Measurements from ENCODE around the gene RIPOR1. TPM values are rescaled to one million over a fixed set of nuclear protein-coding genes. Genes with fewer than 3 reads are reported as not detected.
A peak's percentile ranks its signal among the peaks of the same experiment; 100 is the strongest.

Gene RIPOR1
- total RNA-seq, 1 donor from 2014 or later, result 77.0 TPM

DNA sequence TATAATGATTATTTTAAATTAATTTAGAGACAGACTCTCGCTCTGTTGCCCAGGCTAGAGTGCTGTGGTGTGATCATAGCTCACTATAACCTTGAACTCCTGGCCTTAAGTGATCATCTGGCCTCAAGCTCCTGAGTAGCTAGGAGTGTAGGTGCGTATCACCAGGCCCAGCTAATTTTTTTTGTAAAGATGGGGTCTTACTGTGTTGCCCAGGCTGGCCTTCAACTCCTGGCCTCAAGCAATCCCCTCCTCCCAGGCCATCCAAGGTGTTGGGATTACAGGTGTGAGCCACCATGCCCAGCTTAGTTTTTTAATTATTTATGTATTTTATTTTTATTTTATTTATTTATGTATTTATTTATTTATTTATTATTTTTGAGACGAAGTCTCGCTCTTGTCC is 51.6 kb downstream of the RIPOR1 start:
- Mint-ChIP-seq H3K36me3 (ENCODE audit: unreplicated experiment) (peaks cover 9% of the 10 kb centered on the region), H3K27ac (ENCODE audit: unreplicated experiment) (no peak overlapping the region), H3K9me3 (ENCODE audit: unreplicated experiment) (no peaks in the 10 kb centered on the region), H3K27me3 (ENCODE audit: unreplicated experiment) (no peaks in the 10 kb centered on the region), H3K4me3 (ENCODE audit: unreplicated experiment) (no peak overlapping the region), H3K4me1 (ENCODE audit: unreplicated experiment) (peaks cover 5% of the 10 kb centered on the region)
- DNase-seq (ENCODE audit: extremely low spot score, unreplicated experiment), result no peak
- TF ChIP-seq, protein P1, sequence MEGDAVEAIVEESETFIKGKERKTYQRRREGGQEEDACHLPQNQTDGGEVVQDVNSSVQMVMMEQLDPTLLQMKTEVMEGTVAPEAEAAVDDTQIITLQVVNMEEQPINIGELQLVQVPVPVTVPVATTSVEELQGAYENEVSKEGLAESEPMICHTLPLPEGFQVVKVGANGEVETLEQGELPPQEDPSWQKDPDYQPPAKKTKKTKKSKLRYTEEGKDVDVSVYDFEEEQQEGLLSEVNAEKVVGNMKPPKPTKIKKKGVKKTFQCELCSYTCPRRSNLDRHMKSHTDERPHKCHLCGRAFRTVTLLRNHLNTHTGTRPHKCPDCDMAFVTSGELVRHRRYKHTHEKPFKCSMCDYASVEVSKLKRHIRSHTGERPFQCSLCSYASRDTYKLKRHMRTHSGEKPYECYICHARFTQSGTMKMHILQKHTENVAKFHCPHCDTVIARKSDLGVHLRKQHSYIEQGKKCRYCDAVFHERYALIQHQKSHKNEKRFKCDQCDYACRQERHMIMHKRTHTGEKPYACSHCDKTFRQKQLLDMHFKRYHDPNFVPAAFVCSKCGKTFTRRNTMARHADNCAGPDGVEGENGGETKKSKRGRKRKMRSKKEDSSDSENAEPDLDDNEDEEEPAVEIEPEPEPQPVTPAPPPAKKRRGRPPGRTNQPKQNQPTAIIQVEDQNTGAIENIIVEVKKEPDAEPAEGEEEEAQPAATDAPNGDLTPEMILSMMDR (IDR thresholded peaks at IDR 0.05), result no peak

DNA sequence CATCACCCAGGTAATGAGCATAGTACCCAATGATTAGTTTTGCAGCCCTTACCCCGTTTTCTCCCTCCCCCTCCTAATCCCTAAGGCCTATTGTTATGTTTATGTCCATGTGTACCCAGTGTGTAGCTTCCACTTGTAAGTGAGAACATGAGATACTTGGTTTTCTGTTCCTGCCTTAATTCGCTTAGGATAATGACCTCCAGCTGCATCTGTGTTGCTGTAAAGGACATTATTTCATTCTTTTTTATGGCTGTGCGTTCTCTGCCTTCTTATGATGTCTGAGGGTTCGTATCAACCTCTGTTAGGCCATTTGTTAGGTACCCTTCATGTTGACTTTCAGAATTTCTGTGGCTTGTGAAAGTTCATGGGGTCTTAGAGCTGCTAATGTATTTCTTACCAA is 64.7 kb downstream of the RIPOR1 start:
- TF ChIP-seq, protein P1 (IDR thresholded peaks at IDR 0.05), result no peak
- peaks cover 26% of the 10 kb centered on the region for H3K4me1 Mint-ChIP-seq (ENCODE audit: unreplicated experiment)
- no peaks in the 10 kb centered on the region for H3K9me3 Mint-ChIP-seq (ENCODE audit: unreplicated experiment)
- peaks cover 7% of the 10 kb centered on the region for H3K36me3 Mint-ChIP-seq (ENCODE audit: unreplicated experiment)
- no peak overlapping the region for H3K4me3 Mint-ChIP-seq (ENCODE audit: unreplicated experiment)
- H3K27ac Mint-ChIP-seq (ENCODE audit: unreplicated experiment), result no peak overlapping the region
- H3K27me3 Mint-ChIP-seq (ENCODE audit: unreplicated experiment), result no peaks in the 10 kb centered on the region
- no peak for DNase-seq (ENCODE audit: extremely low spot score, unreplicated experiment)

DNA sequence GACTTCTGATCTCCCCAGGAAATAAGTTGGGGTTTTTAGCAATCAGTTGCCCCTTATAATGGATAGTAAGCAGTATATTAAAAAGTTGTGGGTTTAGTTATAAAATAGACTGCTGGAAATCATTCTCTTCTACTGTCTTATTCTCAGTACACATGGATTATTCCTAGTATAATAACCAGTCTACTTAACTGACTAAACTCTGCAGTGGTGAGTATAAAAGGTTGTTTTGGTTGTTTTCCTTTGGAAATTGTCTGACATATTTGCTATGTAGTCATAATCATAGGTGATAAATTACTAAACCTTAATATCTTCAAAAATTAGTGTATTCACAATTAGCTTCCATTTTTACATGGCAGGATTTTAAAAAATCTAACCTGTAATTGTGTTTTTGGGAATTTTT is 65.1 kb downstream of the RIPOR1 start:
- Mint-ChIP-seq H3K36me3 (ENCODE audit: unreplicated experiment) (peaks cover 7% of the 10 kb centered on the region), H3K27ac (ENCODE audit: unreplicated experiment) (no peak overlapping the region), H3K4me1 (ENCODE audit: unreplicated experiment) (peaks cover 29% of the 10 kb centered on the region), H3K27me3 (ENCODE audit: unreplicated experiment) (no peaks in the 10 kb centered on the region), H3K9me3 (ENCODE audit: unreplicated experiment) (no peaks in the 10 kb centered on the region), H3K4me3 (ENCODE audit: unreplicated experiment) (no peak overlapping the region)
- TF ChIP-seq, protein P1 (IDR thresholded peaks at IDR 0.05), result no peak
- DNase-seq (ENCODE audit: extremely low spot score, unreplicated experiment), result no peak

DNA sequence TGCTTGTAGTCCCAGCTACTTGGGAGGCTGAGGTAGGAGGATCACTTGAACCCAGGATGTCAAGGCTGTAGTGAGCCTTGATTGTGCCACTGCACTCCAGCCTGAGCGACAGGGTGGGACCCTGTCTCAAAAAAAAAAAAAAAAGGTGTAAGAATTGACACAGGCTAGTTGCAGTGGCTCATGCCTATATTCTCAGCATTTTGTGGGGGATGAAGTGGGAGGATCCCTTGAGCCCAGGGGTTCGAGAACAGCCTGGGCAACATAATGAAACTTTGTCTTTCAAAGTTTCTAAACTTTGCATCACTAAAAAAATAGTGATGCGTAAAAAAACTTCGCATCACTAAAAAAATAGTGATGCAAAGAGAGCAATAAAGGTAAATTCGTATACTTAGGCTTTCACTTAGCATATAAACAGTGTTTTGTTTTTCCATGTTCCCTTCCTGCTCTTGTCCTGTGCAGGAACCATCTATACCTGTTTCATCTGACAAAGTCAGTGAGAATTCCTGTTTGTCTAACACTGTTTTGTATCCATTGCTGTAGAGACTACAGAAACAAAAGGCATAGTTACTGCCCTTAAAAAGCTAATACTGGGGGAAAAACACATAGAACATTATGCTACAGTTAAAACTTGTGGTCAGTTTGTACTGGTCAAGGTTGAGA is 65.8 kb downstream of the RIPOR1 start:
- DNase-seq (ENCODE audit: extremely low spot score, unreplicated experiment), result no peak
- H3K27ac Mint-ChIP-seq (ENCODE audit: unreplicated experiment), result peak overlapping the region; percentile 59
- TF ChIP-seq, protein P1 (IDR thresholded peaks at IDR 0.05), result no peak
- H3K4me1 Mint-ChIP-seq (ENCODE audit: unreplicated experiment), result peaks cover 34% of the 10 kb centered on the region
- H3K27me3 Mint-ChIP-seq (ENCODE audit: unreplicated experiment), result no peaks in the 10 kb centered on the region
- H3K36me3 Mint-ChIP-seq (ENCODE audit: unreplicated experiment), result peaks cover 6% of the 10 kb centered on the region
- no peak overlapping the region for H3K4me3 Mint-ChIP-seq (ENCODE audit: unreplicated experiment)
- H3K9me3 Mint-ChIP-seq (ENCODE audit: unreplicated experiment), result no peaks in the 10 kb centered on the region

DNA sequence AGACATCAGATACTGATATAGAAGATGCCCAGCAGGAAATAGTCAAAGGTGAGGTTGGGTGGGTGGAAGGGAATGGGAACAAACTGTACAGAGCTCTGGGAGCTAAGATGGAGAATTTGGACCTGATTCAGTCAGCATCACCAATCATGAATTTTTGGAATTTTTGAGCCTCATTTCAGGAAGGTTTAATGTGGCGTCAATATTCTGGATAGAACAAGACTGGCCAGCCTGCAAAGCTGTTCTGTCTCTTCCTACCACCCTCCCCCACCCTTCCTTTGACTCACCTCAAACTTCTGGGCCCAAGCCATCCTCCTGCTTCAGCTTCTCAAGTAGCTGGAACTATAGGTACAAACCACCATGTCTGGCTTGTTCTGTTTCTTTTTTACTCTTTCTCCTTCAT is 66.3 kb downstream of the RIPOR1 start:
- Mint-ChIP-seq H3K36me3 (ENCODE audit: unreplicated experiment) (peaks cover 2% of the 10 kb centered on the region), H3K4me3 (ENCODE audit: unreplicated experiment) (no peak overlapping the region), H3K27ac (ENCODE audit: unreplicated experiment) (peak overlapping the region; percentile 59), H3K27me3 (ENCODE audit: unreplicated experiment) (no peaks in the 10 kb centered on the region), H3K4me1 (ENCODE audit: unreplicated experiment) (peaks cover 37% of the 10 kb centered on the region), H3K9me3 (ENCODE audit: unreplicated experiment) (no peaks in the 10 kb centered on the region)
- TF ChIP-seq, protein P1 (IDR thresholded peaks at IDR 0.05), result no peak
- DNase-seq (ENCODE audit: extremely low spot score, unreplicated experiment), result no peak

Other genes starting within 250 kb of the RIPOR1 start
- gene PLEKHG4, start 249.3 kb upstream of the RIPOR1 start, total RNA-seq, result 10.1 and 11.4 TPM in 2 replicates
- 0.39 TPM in 1 of 2 replicates, not detected in the other for gene KCTD19, start 202.1 kb upstream of the RIPOR1 start, total RNA-seq
- not detected in 2 replicates for gene LRRC36, start 202.0 kb upstream of the RIPOR1 start, total RNA-seq
- gene TPPP3, start 135.3 kb upstream of the RIPOR1 start, total RNA-seq, result 1.4 and 1.5 TPM in 2 replicates
- gene ZDHHC1, start 112.4 kb upstream of the RIPOR1 start, total RNA-seq, result 13.5 and 15.4 TPM in 2 replicates
- gene HSD11B2, start 97.7 kb upstream of the RIPOR1 start, total RNA-seq, result 0.40 and 0.68 TPM in 2 replicates
- 112 and 116 TPM in 2 replicates for gene ATP6V0D1, start 47.7 kb upstream of the RIPOR1 start, total RNA-seq
- gene AGRP, start 45.3 kb upstream of the RIPOR1 start, total RNA-seq, result not detected in 2 replicates
- 43.2 and 47.4 TPM in 2 replicates for gene CTCF, start 33.7 kb downstream of the RIPOR1 start, total RNA-seq
- gene CARMIL2, start 116.3 kb downstream of the RIPOR1 start, total RNA-seq, result 0.94 and 1.7 TPM in 2 replicates
- gene ACD, start 131.4 kb downstream of the RIPOR1 start, total RNA-seq, result 21.3 and 23.1 TPM in 2 replicates
- 4.1 and 4.6 TPM in 2 replicates for gene PARD6A, start 132.1 kb downstream of the RIPOR1 start, total RNA-seq
- 10.9 and 11.7 TPM in 2 replicates for gene ENKD1, start 137.9 kb downstream of the RIPOR1 start, total RNA-seq
- 2.1 and 2.8 TPM in 2 replicates for gene C16orf86, start 138.0 kb downstream of the RIPOR1 start, total RNA-seq
- gene GFOD2, start 190.5 kb downstream of the RIPOR1 start, total RNA-seq, result 21.9 and 22.2 TPM in 2 replicates